Natural killer cell (primary cell): ENCODE data around the gene DOCK10. TPM values are rescaled to one million over a fixed set of nuclear protein-coding genes. Genes with fewer than 3 reads are reported as not detected.

Experiments used
- ATAC-seq, 3 donors: fragments of 150-1000 bp in 2 of 3; fragments of 200-7000 bp in 1 of 3; cut with Tn5 transposase; 1 replicate in 1 of 3; 2 replicates in 2 of 3; pipeline ENCODE4 v1.10.0; 2021; ENCODE audit warnings: mild to moderate bottlenecking in 2 of 3, moderate library complexity in 2 of 3
- DNase-seq, 2 donors: peaks; one replicate each; pipeline versions ENCODE4 v3.0.0 to v3.0.0-alpha.2; 2013 to 2021; ENCODE audit warnings: mixed read lengths in 1 of 2
- H3K27ac ChIP-seq: one replicate; pipeline ENCODE4 v1.5.1; 2013; ENCODE audit warnings: mild to moderate bottlenecking, low read length
- H3K27me3 ChIP-seq: one replicate; pipeline ENCODE4 v1.6.1; 2013; ENCODE audit warnings: low read length; ENCODE audit not compliant: control insufficient read depth, insufficient read depth
- H3K36me3 ChIP-seq: one replicate; pipeline ENCODE4 v1.6.1; 2013; ENCODE audit warnings: low read length; ENCODE audit not compliant: control insufficient read depth, insufficient read depth
- H3K4me1 ChIP-seq: one replicate; pipeline ENCODE4 v1.6.1; 2013; ENCODE audit warnings: low read length; ENCODE audit not compliant: control insufficient read depth, insufficient read depth
- H3K4me3 ChIP-seq: one replicate; pipeline ENCODE4 v1.5.1; 2013; ENCODE audit warnings: low read length
- H3K9me3 ChIP-seq: one replicate; pipeline ENCODE4 v1.6.1; 2013; ENCODE audit warnings: low read length; ENCODE audit not compliant: control insufficient read depth, insufficient read depth
- H3K27ac Mint-ChIP-seq, 2 donors: one replicate each; pipeline ENCODE4 v1.8.0; 2022; ENCODE audit warnings: mild to moderate bottlenecking in 2 of 2, mixed read lengths in 2 of 2, moderate library complexity in 1 of 2
- H3K27me3 Mint-ChIP-seq, 2 donors: one replicate each; pipeline ENCODE4 v1.8.0; 2022; ENCODE audit warnings: low read depth in 2 of 2, mixed read lengths in 2 of 2
- H3K36me3 Mint-ChIP-seq: one replicate; pipeline ENCODE4 v1.8.0; 2022; ENCODE audit warnings: mixed read lengths
- H3K4me1 Mint-ChIP-seq, 2 donors: one replicate each; pipeline ENCODE4 v1.8.0; 2022; ENCODE audit warnings: mixed read lengths in 2 of 2
- H3K4me3 Mint-ChIP-seq: one replicate; pipeline ENCODE4 v1.8.0; 2022; ENCODE audit warnings: mild to moderate bottlenecking, moderate library complexity, mixed read lengths
- H3K9me3 Mint-ChIP-seq, 2 donors: one replicate each; pipeline ENCODE4 v1.8.0; 2022; ENCODE audit warnings: mixed read lengths in 2 of 2
- CTCF ChIP-seq: fragments of 200-600 bp; IDR thresholded peaks from one replicate; pipeline ENCODE4 v1.8.0; 2022; ENCODE audit warnings: antibody characterized with exemption
- WGBS: methylation state at CpG from one replicate; pipeline ENCODE4 v1.1.7; 2013; ENCODE audit warnings: missing lambda C conversion rate; ENCODE audit not compliant: insufficient coverage; 5-methylcytosine and 5-hydroxymethylcytosine counted together
- intact Hi-C: fragments of 100-400 bp; cut with micrococcal nuclease; formaldehyde crosslinking; loops from one replicate; pipeline ENCODE4 v1.14.2; 2022
- total RNA-seq, 4 donors: library from RNA; stranded (reverse); fragments of 120-200 nt in 1 of 4; gene quantifications; one replicate each; pipeline versions ENCODE4 v1.2.3 to v1.2.4, GENCODE V29; 2013 to 2022

DOCK10 gene
- total RNA-seq, 3 donors from 2014 or later (not counting 1 experiment from before 2014, with no cell fraction given), result 181 to 213 (median 182) TPM

GRCh38 chr2:224846686-224847085 lies 195.6 kb downstream of the DOCK10 start:
- peaks cover 46% of the 10 kb centered on the region for H3K36me3 Mint-ChIP-seq
- WGBS, result 94% methylated on average over 3 of the region's 5 CpGs

GRCh38 chr2:224846161-224846560 lies 196.1 kb downstream of the DOCK10 start:
- H3K27me3 ChIP-seq, result no peaks in the 10 kb centered on the region
- TF ChIP-seq CTCF, result no peak
- intact Hi-C loops, result no loop called here
- no peaks in the 10 kb centered on the region for H3K4me1 ChIP-seq
- no peaks in the 10 kb centered on the region for H3K9me3 ChIP-seq
- no peak overlapping the region for H3K4me3 ChIP-seq
- H3K27ac ChIP-seq, result no peak overlapping the region
- Mint-ChIP-seq H3K27me3 (no peaks in the 10 kb centered on the region), H3K27ac (no peak overlapping the region), H3K4me3 (no peak overlapping the region), H3K9me3 (no peaks in the 10 kb centered on the region), H3K4me1 (no peaks in the 10 kb centered on the region), H3K36me3 (peaks cover 45% of the 10 kb centered on the region)
- DNase-seq (no peak), ATAC-seq (no peak)
- peaks cover 93% of the 10 kb centered on the region for H3K36me3 ChIP-seq
- WGBS, result 98% methylated on average over 4 of the region's 4 CpGs

More at GRCh38 chr2:224846686-224847085, 195.6 kb downstream of the DOCK10 start:
- H3K9me3 Mint-ChIP-seq, result no peaks in the 10 kb centered on the region
- H3K4me1 Mint-ChIP-seq, result no peaks in the 10 kb centered on the region
- Histone ChIP-seq H3K4me3 (no peak overlapping the region), H3K27me3 (no peaks in the 10 kb centered on the region), H3K27ac (no peak overlapping the region), H3K36me3 (peaks cover 93% of the 10 kb centered on the region), H3K4me1 (no peaks in the 10 kb centered on the region), H3K9me3 (no peaks in the 10 kb centered on the region)
- intact Hi-C loops, result no loop called here
- no peaks in the 10 kb centered on the region for H3K27me3 Mint-ChIP-seq
- DNase-seq (no peak), ATAC-seq (no peak)
- no peak overlapping the region for H3K27ac Mint-ChIP-seq
- TF ChIP-seq CTCF, result no peak
- no peak overlapping the region for H3K4me3 Mint-ChIP-seq

GRCh38 chr2:224843141-224843540 lies 199.1 kb downstream of the DOCK10 start:
- no peak overlapping the region for H3K4me3 Mint-ChIP-seq
- no peak for TF ChIP-seq CTCF
- no peak overlapping the region for H3K4me3 ChIP-seq
- no peaks in the 10 kb centered on the region for H3K9me3 ChIP-seq
- H3K36me3 ChIP-seq, result peaks cover 93% of the 10 kb centered on the region
- H3K27me3 ChIP-seq, result no peaks in the 10 kb centered on the region
- no peaks in the 10 kb centered on the region for H3K27me3 Mint-ChIP-seq
- 94% methylated on average over 2 of the region's 2 CpGs for WGBS
- peaks cover 0 to 7% of the 10 kb centered on the region in 2 donors for H3K4me1 Mint-ChIP-seq
- ATAC-seq, result no peak
- peaks cover 50% of the 10 kb centered on the region for H3K36me3 Mint-ChIP-seq
- intact Hi-C loops, result no loop called here
- DNase-seq, result no peak
- peaks cover 2 to 4% of the 10 kb centered on the region in 2 donors for H3K9me3 Mint-ChIP-seq
- no peak overlapping the region for H3K27ac ChIP-seq
- H3K27ac Mint-ChIP-seq, result peak overlapping the region in 1 of 2 donors; percentile 67
- H3K4me1 ChIP-seq, result no peaks in the 10 kb centered on the region

GRCh38 chr2:224841910-224842309 lies 200.4 kb downstream of the DOCK10 start:
- no peaks in the 10 kb centered on the region for H3K9me3 ChIP-seq
- 76% methylated on average over 4 of the region's 4 CpGs for WGBS

More at GRCh38 chr2:224841910-224842309, 200.4 kb downstream of the DOCK10 start:
- H3K27ac ChIP-seq, result no peak overlapping the region
- ATAC-seq (no peak), DNase-seq (no peak)
- intact Hi-C loops, result no loop called here
- Mint-ChIP-seq H3K27me3 (no peaks in the 10 kb centered on the region), H3K4me3 (no peak overlapping the region), H3K4me1 (peaks cover 0 to 7% of the 10 kb centered on the region in 2 donors), H3K36me3 (peaks cover 49% of the 10 kb centered on the region), H3K9me3 (peaks cover 2 to 4% of the 10 kb centered on the region in 2 donors), H3K27ac (peak overlapping the region; percentile 27 to 67)
- no peaks in the 10 kb centered on the region for H3K27me3 ChIP-seq
- TF ChIP-seq CTCF, result no peak
- no peak overlapping the region for H3K4me3 ChIP-seq
- H3K36me3 ChIP-seq, result peaks cover 93% of the 10 kb centered on the region
- no peaks in the 10 kb centered on the region for H3K4me1 ChIP-seq
